Keratinocyte (primary cell): ENCODE measurements around the gene RGS10.

Experiments used
- EZH2 ChIP-seq: IDR thresholded peaks from one replicate; pipeline ENCODE4 v1.6.1; 2012; ENCODE audit warnings: inconsistent platforms, mild to moderate bottlenecking, low read length, moderate library complexity
- TF ChIP-seq, protein P1 (sequence below), 3 experiments: IDR thresholded peaks in 1 of 3; conservative IDR thresholded peaks in 1 of 3; optimal IDR thresholded peaks in 1 of 3; 2 replicates in 2 of 3; 3 replicates in 1 of 3; pipeline versions ENCODE3 to v1.5.1; 2011; ENCODE audit warnings: low read length in 3 of 3, mild to moderate bottlenecking in 3 of 3, moderate library complexity in 2 of 3, control low read depth in 1 of 3, inconsistent platforms in 1 of 3; ENCODE audit not compliant: insufficient read depth in 2 of 3; ENCODE audit errors: extremely low read depth in 1 of 3

DNA sequence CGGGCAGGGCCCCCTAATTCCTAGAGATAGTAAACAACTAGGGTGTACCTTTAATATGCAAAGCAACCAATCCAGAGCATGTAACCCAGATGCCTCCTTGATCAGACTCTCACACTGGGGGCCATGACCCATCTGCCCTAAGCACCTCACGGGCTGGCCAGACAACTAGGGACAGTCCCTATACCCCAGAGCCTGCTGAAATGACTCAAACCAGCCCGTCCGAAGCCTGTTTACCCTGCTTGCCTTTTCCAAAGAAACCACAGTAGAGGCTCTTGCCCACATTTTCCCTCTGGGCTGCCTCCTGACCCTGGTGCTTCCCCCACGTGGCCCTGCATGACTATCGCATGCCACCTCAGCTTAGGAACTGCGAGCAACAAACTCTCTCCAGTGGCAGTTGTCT is 46.2 kb downstream of the RGS10 start:
- TF ChIP-seq EZH2 = no peak
- TF ChIP-seq, protein P1, sequence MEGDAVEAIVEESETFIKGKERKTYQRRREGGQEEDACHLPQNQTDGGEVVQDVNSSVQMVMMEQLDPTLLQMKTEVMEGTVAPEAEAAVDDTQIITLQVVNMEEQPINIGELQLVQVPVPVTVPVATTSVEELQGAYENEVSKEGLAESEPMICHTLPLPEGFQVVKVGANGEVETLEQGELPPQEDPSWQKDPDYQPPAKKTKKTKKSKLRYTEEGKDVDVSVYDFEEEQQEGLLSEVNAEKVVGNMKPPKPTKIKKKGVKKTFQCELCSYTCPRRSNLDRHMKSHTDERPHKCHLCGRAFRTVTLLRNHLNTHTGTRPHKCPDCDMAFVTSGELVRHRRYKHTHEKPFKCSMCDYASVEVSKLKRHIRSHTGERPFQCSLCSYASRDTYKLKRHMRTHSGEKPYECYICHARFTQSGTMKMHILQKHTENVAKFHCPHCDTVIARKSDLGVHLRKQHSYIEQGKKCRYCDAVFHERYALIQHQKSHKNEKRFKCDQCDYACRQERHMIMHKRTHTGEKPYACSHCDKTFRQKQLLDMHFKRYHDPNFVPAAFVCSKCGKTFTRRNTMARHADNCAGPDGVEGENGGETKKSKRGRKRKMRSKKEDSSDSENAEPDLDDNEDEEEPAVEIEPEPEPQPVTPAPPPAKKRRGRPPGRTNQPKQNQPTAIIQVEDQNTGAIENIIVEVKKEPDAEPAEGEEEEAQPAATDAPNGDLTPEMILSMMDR (optimal IDR thresholded peaks at IDR 0.05 in 1 of 3, IDR thresholded peaks at IDR 0.05 in 1 of 3, conservative IDR thresholded peaks at IDR 0.05 in 1 of 3; ENCODE audit: extremely low read depth in 1 of 3, insufficient read depth in 2 of 3, low read length in 3 of 3) = no peak
